ENCODE data around the gene XYLT1. TPM values are rescaled to one million over a fixed set of nuclear protein-coding genes. Genes with fewer than 3 reads are reported as not detected.
"Not testable (repeated sequence)": the region's sequence is repeated elsewhere in the genome, so short reads cannot be mapped to it uniquely, and the experiment has no call there.

The XYLT1 gene
- total RNA-seq, 4 donors from 2014 or later, result 6.6 to 17.2 (median 10.0) TPM

GRCh38 chr16:17340804-17341203 is 130.0 kb downstream of the XYLT1 start:
- H3K27ac ChIP-seq, result peak overlapping the region; percentile 11 to 75 (median 68)
- DNase-seq, result no peak
- no peaks in the 10 kb centered on the region for H3K27me3 ChIP-seq
- intact Hi-C loops (cut with DNase I), result no loop called here
- H3K4me1 ChIP-seq, result peaks cover 3 to 65% (median 24%) of the 10 kb centered on the region in 3 donors
- no peaks in the 10 kb centered on the region for H3K36me3 ChIP-seq
- no peak for TF ChIP-seq POLR2A (IDR thresholded peaks at IDR 0.05)
- TF ChIP-seq, protein P1, sequence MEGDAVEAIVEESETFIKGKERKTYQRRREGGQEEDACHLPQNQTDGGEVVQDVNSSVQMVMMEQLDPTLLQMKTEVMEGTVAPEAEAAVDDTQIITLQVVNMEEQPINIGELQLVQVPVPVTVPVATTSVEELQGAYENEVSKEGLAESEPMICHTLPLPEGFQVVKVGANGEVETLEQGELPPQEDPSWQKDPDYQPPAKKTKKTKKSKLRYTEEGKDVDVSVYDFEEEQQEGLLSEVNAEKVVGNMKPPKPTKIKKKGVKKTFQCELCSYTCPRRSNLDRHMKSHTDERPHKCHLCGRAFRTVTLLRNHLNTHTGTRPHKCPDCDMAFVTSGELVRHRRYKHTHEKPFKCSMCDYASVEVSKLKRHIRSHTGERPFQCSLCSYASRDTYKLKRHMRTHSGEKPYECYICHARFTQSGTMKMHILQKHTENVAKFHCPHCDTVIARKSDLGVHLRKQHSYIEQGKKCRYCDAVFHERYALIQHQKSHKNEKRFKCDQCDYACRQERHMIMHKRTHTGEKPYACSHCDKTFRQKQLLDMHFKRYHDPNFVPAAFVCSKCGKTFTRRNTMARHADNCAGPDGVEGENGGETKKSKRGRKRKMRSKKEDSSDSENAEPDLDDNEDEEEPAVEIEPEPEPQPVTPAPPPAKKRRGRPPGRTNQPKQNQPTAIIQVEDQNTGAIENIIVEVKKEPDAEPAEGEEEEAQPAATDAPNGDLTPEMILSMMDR (IDR thresholded peaks at IDR 0.05), result no peak
- WGBS, 2 donors, result 61 to 68% methylated on average over 4 of the region's 4 CpGs
- no peaks in the 10 kb centered on the region for H3K9me3 ChIP-seq
- no peak overlapping the region for H3K4me3 ChIP-seq

DNA sequence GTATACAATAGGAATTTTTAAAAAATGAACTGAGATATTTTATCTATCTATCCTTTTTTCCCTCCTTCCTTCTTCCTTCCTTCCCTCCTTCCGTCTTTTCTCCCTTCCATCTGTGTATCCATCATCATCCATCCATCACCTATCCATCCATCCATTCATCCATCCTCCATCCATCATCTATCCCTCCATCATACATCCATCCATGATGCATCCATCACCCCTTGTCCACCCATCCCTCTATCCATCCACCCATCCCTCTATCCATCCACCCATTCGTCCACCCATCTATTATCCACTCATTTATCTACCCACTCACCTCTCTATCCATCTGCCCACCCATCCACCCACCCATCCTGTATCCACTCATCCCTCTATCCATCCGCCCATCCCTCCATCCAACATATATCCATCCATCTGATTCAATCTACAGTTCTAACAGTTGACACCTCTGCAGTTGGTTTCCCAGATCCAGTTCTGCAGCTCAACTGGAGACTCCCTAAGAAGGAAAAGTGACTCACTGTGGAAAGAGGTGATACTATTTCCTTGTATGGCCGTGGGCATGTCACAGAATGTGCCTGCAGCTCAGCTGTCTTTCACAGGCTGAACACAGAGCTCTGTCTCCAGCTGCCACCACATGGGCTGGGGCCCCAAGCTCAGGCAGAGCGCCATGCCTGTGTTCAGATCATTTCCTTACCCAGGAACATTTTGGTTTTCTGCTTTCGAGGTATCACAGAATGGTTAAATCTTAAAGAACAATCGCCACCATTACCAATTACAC is 130.8 kb downstream of the XYLT1 start:
- DNase-seq, result no peak
- H3K4me3 ChIP-seq, result no peak overlapping the region
- H3K27ac ChIP-seq, result peak overlapping the region; percentile 11 to 75 (median 68)
- peaks cover 3 to 63% (median 17%) of the 10 kb centered on the region in 3 donors for H3K4me1 ChIP-seq
- no peaks in the 10 kb centered on the region for H3K9me3 ChIP-seq
- intact Hi-C loops (cut with DNase I), result no loop called here
- H3K27me3 ChIP-seq, result no peaks in the 10 kb centered on the region
- 61 to 63% methylated on average over 6 to 7 of the region's 7 CpGs for WGBS, 2 donors
- H3K36me3 ChIP-seq, result no peaks in the 10 kb centered on the region
- TF ChIP-seq, protein P1 (IDR thresholded peaks at IDR 0.05), result peak in 1 of 6 experiments; percentile 16
- TF ChIP-seq POLR2A (IDR thresholded peaks at IDR 0.05), result no peak

GRCh38 chr16:17338244-17338643 is 132.5 kb downstream of the XYLT1 start:
- H3K27ac ChIP-seq, result peak overlapping the region in 3 of 4 donors; percentile 21 to 68 (median 67)
- intact Hi-C loops (cut with DNase I), result no loop called here
- no peaks in the 10 kb centered on the region for H3K36me3 ChIP-seq
- H3K27me3 ChIP-seq, result no peaks in the 10 kb centered on the region
- H3K4me1 ChIP-seq, result peaks cover 3 to 65% (median 10%) of the 10 kb centered on the region in 3 donors
- WGBS, 2 donors, result 93 to 96% methylated on average over 7 of the region's 7 CpGs
- H3K9me3 ChIP-seq, result no peaks in the 10 kb centered on the region
- H3K4me3 ChIP-seq, result no peak overlapping the region
- TF ChIP-seq, protein P1 (IDR thresholded peaks at IDR 0.05), result no peak
- TF ChIP-seq POLR2A (IDR thresholded peaks at IDR 0.05), result no peak
- no peak for DNase-seq

DNA sequence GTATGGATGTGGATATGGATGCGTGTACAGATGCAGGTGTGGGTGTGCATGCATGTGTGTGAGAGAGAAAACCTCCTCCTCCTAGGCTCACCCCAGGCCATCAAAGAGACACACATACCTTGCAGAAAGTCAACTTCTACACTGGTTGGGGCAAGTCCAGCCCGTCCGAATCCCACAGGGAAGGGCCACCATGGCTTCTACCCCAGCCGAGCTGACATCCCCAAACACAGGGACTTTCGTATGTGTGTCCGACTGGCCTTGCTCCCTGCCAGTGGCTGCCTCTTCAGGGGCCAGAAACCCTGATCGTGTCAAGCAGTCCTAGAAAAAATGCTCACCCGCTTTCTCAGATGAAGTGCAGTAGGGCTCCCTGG is 134.2 kb downstream of the XYLT1 start:
- Histone ChIP-seq H3K27ac (peak overlapping the region in 3 of 4 donors; percentile 73 to 78 (median 73)), H3K4me3 (no peak overlapping the region), H3K4me1 (peaks cover 0 to 66% (median 10%) of the 10 kb centered on the region in 3 donors), H3K36me3 (no peaks in the 10 kb centered on the region), H3K27me3 (no peaks in the 10 kb centered on the region), H3K9me3 (no peaks in the 10 kb centered on the region)
- 79 to 87% methylated on average over 4 to 5 of the region's 8 CpGs for WGBS, 2 donors
- TF ChIP-seq POLR2A (IDR thresholded peaks at IDR 0.05), result no peak
- TF ChIP-seq, protein P1 (IDR thresholded peaks at IDR 0.05), result no peak
- DNase-seq, result no peak
- intact Hi-C loops (cut with DNase I), result no loop called here

- H3K27ac ChIP-seq, result peak overlapping the region in 3 of 4 donors; percentile 73 to 78 (median 73)
- H3K36me3 ChIP-seq, result no peaks in the 10 kb centered on the region
- 68 to 72% methylated on average over 11 of the region's 11 CpGs for WGBS, 2 donors
- TF ChIP-seq, protein P1 (IDR thresholded peaks at IDR 0.05), result no peak
- no peak for TF ChIP-seq POLR2A (IDR thresholded peaks at IDR 0.05)
- peaks cover 0 to 66% (median 9%) of the 10 kb centered on the region in 3 donors for H3K4me1 ChIP-seq
- no peaks in the 10 kb centered on the region for H3K9me3 ChIP-seq
- no peak overlapping the region for H3K4me3 ChIP-seq
- DNase-seq, result no peak
- H3K27me3 ChIP-seq, result no peaks in the 10 kb centered on the region
- intact Hi-C loops (cut with DNase I), result no loop called here
Measured at GRCh38 chr16:17335826-17336529, 134.8 kb downstream of the XYLT1 start.

DNA sequence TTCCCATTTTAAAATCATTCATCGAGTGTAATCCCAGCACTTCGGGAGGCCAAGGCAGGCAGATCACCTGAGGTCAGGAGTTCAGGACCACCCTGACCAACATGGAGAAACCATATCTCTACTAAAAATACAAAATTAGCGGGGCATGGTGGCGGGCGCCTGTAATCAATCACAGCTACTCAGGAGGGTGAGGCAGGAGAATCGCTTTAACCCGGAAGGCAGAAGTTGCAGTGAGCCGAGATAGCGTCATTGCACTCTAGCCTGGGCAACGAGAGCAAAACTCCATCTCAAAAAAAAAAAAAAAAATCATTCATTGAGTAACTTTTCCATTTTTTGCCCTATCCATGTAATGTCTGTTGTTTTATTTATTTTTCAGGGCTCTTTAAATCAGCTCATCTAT is 135.4 kb downstream of the XYLT1 start:
- peaks cover 0 to 66% (median 3%) of the 10 kb centered on the region in 3 donors for H3K4me1 ChIP-seq
- H3K27ac ChIP-seq, result peak overlapping the region in 3 of 4 donors; percentile 73 to 78 (median 73)
- H3K4me3 ChIP-seq; H3K9me3 ChIP-seq; H3K27me3 ChIP-seq; H3K36me3 ChIP-seq; DNase-seq; intact Hi-C loops (cut with DNase I): not testable (repeated sequence)
- WGBS, 2 donors, result 81 to 89% methylated on average over 10 of the region's 10 CpGs

Data from esophagus squamous epithelium (tissue), 5 donors.